ENCODE results near the gene TOR2A. TPM values are rescaled to one million over a fixed set of nuclear protein-coding genes. Genes with fewer than 3 reads are reported as not detected.

TOR2A gene
- total RNA-seq, 1 donor from 2014 or later: 27.5 TPM

GRCh38 chr9:127744398-127745110, 9.5 kb upstream of the TOR2A start:
- no peak for DNase-seq

GRCh38 chr9:127742435-127743088, 7.5 kb upstream of the TOR2A start:
- Mint-ChIP-seq H3K4me3 (ENCODE audit: unreplicated experiment) (peak overlapping the region; percentile 88), H3K4me1 (ENCODE audit: low read depth, unreplicated experiment) (peaks cover 16% of the 10 kb centered on the region), H3K27me3 (ENCODE audit: unreplicated experiment) (peaks cover 6% of the 10 kb centered on the region), H3K9me3 (ENCODE audit: unreplicated experiment) (peaks cover 3% of the 10 kb centered on the region), H3K27ac (ENCODE audit: unreplicated experiment) (peak overlapping the region; percentile 90), H3K36me3 (ENCODE audit: unreplicated experiment) (peaks cover 5% of the 10 kb centered on the region)
- DNase-seq: peak; percentile 94
- no peak for TF ChIP-seq CTCF (IDR thresholded peaks at IDR 0.05; ENCODE audit: partially characterized antibody, unreplicated experiment)

More at GRCh38 chr9:127744398-127745110, 9.5 kb upstream of the TOR2A start:
- TF ChIP-seq CTCF (IDR thresholded peaks at IDR 0.05; ENCODE audit: partially characterized antibody, unreplicated experiment): no peak
- peaks cover 3% of the 10 kb centered on the region for H3K9me3 Mint-ChIP-seq (ENCODE audit: unreplicated experiment)
- no peak overlapping the region for H3K4me3 Mint-ChIP-seq (ENCODE audit: unreplicated experiment)
- H3K27ac Mint-ChIP-seq (ENCODE audit: unreplicated experiment): no peak overlapping the region
- H3K27me3 Mint-ChIP-seq (ENCODE audit: unreplicated experiment): peaks cover 4% of the 10 kb centered on the region
- H3K4me1 Mint-ChIP-seq (ENCODE audit: low read depth, unreplicated experiment): peaks cover 13% of the 10 kb centered on the region
- no peaks in the 10 kb centered on the region for H3K36me3 Mint-ChIP-seq (ENCODE audit: unreplicated experiment)

- H3K9me3 Mint-ChIP-seq (ENCODE audit: unreplicated experiment): peaks cover 3% of the 10 kb centered on the region
- no peak for TF ChIP-seq CTCF (IDR thresholded peaks at IDR 0.05; ENCODE audit: partially characterized antibody, unreplicated experiment)
- H3K27ac Mint-ChIP-seq (ENCODE audit: unreplicated experiment): peak overlapping the region; percentile 90
- peaks cover 16% of the 10 kb centered on the region for H3K4me1 Mint-ChIP-seq (ENCODE audit: low read depth, unreplicated experiment)
- H3K36me3 Mint-ChIP-seq (ENCODE audit: unreplicated experiment): peaks cover 5% of the 10 kb centered on the region
- H3K27me3 Mint-ChIP-seq (ENCODE audit: unreplicated experiment): peaks cover 8% of the 10 kb centered on the region
- H3K4me3 Mint-ChIP-seq (ENCODE audit: unreplicated experiment): peak overlapping the region; percentile 88
- DNase-seq: peak; percentile 91
Measured at GRCh38 chr9:127741831-127742434, 6.8 kb upstream of the TOR2A start.

GRCh38 chr9:127739614-127740330, 4.7 kb upstream of the TOR2A start:
- Mint-ChIP-seq H3K4me3 (ENCODE audit: unreplicated experiment) (no peak overlapping the region), H3K27ac (ENCODE audit: unreplicated experiment) (no peak overlapping the region), H3K9me3 (ENCODE audit: unreplicated experiment) (peaks cover 3% of the 10 kb centered on the region), H3K27me3 (ENCODE audit: unreplicated experiment) (peaks cover 8% of the 10 kb centered on the region), H3K36me3 (ENCODE audit: unreplicated experiment) (peaks cover 5% of the 10 kb centered on the region), H3K4me1 (ENCODE audit: low read depth, unreplicated experiment) (peaks cover 17% of the 10 kb centered on the region)
- no peak for DNase-seq
- no peak for TF ChIP-seq CTCF (IDR thresholded peaks at IDR 0.05; ENCODE audit: partially characterized antibody, unreplicated experiment)
